HG02678 (cell line): ENCODE data around the gene CAPN1.
"Not testable (repeated sequence)": the region's sequence is repeated elsewhere in the genome, so short reads cannot be mapped to it uniquely, and the experiment has no call there.

Experiments used
- ATAC-seq: cut with Tn5 transposase; IDR thresholded peaks from one replicate; pipeline ENCODE4 v1.9.1; 2021; ENCODE audit warnings: mild to moderate bottlenecking, moderate library complexity; ENCODE audit not compliant: unreplicated experiment

The CAPN1 gene

DNA sequence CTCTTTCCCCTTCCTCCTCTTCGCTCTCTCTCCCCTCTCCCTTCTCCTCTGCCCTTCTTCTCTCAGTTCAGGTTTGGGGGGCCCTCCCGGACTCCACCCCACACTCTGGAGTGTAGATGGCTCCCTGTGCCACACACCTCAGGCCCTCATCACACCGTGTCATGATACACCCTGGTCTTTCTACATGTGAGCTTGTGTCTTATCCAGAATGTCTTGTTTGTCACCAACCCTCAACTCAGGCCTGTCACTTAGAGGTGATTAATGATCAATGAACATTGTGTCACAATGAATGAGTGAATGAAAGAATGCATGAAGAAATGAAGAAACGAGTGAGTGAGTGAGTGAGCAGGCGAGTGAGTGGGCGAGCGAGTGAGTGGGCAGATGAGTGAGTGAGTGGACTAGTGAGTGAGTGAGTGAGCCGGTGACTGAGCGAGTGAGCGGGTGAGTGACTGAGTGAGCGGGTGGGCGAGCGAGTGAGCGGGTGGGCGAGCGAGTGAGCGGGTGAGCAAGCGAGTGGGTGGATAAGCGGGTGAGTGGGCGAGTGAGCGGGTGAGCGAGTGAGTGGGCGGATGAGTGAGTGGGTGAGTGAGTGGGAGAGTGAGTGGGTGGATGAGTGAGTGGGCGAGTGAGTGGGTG, 33.8 kb downstream of the CAPN1 start:
- ATAC-seq: no peak

- no peak for ATAC-seq
These were observed 35.1 kb downstream of the CAPN1 start for GRCh38 chr11:65216830-65217229.

DNA sequence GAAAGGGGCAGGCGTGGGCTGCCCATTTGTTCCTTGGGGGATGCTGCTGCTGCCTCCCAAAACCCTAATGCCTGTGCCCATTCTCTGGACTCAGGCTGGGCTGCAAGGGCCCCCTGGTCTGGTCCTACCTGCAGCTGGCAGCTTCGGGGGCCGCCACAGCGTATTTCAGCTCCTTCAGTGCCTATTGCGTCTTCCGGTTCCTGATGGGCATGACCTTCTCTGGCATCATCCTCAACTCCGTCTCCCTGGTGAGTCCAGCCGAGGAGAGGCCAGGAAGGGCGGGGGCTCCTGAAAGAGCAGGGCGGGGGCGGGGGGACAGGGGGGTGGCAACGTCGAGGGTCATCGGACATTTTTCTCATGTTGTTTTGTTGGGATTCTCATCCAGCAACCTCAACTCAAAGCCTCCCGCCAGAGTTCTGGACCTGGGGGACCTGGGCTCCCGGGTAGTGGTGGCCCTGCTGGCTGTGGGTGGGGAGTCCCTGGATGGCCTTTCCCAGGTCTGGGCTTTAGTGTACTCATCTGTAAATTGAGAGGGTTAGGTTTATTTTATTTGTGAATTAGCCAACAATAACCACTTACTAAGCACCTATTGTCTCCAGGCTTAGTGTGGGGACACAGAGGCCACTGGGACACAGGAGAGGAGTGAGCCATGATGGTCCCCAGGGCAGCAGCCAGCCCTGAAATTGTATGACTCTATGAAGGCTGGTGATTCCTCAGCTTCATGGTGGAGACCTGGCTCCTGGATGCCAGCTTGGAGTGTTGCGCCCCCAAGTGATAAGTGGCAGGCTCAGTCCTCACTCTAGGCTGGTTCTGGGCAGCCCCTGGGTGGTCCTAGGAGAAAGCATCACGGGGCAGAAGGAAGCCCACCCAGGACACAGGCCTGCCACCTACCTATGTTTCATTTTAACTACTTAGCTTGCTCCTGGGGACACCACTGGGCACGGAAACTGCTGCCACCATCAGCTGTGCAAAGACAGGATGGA, 36.0 kb downstream of the CAPN1 start:
- no peak for ATAC-seq

DNA sequence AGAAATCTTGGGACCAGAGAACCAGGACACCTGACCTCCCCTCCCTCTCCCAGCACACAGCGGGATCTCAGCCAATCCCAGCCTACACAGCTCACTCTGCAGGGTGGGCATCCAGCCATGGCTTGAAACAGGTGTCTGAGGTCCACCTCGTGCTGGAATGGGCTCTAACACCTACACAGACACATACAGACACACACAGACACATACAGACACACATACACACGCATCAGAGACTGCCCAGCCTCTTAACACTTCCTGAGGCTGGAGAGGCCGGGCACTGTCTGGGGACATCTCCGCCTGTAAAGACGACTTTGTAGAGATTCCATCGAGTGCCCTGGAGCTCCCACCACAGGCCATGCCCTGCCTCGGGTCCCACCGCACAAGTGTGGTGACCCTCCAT, 36.7 kb downstream of the CAPN1 start:
- ATAC-seq: no peak

DNA sequence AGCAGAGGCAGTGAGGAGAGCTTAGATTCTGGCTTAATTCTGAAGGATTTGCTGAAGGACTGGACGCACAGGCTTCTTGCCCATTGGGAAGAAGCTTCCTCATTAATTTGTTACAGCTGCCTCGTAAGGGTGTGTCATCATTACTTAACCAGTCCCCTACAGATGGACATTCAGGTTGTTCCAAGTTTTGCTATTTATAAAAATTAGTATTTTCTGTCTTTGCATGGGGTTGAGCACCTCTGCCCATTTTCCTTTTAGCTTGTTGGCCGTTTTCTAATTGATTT, 38.1 kb downstream of the CAPN1 start:
- no peak for ATAC-seq

DNA sequence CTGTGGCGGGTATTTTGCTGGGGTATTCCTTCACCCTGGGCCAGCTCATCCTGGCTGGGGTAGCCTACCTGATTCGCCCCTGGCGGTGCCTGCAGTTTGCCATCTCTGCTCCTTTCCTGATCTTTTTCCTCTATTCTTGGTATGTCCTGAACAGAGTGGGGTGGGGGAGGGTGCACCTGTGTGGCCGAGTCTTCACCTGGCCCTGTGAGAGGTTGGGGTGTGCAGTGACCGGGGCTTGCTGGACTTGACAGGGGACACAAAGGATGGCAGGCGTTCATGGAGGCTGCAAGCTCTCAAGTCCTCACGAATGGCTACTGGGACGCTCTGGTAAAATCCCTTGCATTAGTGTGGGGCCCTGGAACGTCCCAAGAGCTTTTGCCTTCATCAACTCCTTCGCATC, 39.3 kb downstream of the CAPN1 start:
- no peak for ATAC-seq

DNA sequence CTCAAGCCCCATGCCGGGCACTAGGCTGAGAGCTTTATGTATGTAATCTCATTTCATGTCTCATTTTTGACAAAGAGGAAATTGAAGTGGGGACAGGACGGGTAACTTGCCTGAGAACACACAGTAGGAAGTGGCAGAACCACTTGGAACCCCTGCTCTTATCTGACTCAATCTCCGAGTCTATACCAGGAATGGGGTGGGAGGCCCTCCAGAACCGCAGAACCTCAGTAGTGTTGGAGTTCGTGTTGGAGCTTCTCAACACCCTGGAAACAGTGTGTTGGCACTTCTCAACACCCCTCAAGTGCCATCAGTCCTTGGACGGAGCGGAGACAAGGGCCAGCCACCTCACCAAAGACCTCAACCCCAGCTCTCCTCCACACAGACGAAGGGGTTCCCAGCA, 41.3 kb downstream of the CAPN1 start:
- ATAC-seq: no peak

- no peak for ATAC-seq
These were observed 43.2 kb downstream of the CAPN1 start for GRCh38 chr11:65224930-65225278.

DNA sequence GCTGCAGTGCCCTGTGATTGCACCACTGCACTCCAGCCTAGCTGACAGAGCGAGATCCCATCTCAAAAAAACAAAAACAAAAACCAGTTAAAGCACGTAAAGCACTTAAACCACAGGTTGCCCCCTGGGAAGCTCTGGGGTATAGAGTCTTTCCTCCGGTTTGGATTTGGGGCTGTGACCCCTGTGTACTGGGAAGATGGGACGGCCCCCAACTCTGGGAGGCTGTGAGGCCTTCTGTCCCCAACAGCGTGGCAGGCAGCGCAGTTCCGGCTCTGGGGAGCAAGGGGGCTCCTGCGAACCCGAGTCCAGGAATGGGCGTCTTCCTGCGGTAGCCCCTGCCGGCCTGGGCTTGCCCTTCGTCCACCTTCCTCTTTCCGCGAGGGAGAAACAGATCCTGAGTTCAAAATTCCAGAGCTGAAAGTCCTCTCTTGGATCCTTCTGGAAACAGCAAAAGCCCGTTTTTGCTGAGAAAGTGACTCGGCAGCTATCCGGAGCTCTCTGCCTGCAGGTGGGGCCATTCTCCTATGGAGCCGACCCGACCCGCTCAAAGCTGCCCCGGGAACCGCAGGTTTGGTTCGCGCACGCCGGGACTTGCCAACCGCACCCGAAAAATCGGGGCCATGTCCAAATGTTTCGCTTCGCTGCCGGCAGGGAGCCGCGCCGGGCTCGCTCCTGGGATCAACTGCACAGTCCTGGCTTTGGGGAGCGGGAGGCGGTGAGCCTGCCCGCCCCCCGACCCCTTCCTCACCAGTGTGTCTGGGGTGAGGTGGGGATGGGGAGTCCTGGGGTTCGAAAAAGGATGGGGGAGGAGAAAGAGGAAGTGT, 43.8 kb downstream of the CAPN1 start:
- ATAC-seq: no peak

GRCh38 chr11:65226103-65226442, 44.3 kb downstream of the CAPN1 start:
- ATAC-seq: no peak

DNA sequence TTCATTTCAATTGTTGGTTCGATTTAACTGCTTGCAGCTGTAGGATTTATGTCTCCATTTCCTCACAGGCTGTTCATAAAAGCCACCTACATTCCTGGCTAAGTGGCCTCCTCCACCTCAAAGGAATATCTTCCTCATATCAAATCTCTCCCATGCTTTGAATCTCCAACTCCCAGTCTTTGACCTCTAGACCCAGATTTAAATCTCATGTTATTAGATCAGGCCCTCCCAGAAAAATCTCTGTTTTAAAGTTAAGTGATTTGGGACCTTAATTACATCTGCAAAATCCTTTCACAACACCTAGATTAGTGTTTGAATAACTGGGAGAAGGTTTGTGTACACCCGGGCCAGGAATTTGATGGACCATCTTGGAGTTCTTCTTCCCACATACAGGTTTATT, 46.2 kb downstream of the CAPN1 start:
- ATAC-seq: no peak

DNA sequence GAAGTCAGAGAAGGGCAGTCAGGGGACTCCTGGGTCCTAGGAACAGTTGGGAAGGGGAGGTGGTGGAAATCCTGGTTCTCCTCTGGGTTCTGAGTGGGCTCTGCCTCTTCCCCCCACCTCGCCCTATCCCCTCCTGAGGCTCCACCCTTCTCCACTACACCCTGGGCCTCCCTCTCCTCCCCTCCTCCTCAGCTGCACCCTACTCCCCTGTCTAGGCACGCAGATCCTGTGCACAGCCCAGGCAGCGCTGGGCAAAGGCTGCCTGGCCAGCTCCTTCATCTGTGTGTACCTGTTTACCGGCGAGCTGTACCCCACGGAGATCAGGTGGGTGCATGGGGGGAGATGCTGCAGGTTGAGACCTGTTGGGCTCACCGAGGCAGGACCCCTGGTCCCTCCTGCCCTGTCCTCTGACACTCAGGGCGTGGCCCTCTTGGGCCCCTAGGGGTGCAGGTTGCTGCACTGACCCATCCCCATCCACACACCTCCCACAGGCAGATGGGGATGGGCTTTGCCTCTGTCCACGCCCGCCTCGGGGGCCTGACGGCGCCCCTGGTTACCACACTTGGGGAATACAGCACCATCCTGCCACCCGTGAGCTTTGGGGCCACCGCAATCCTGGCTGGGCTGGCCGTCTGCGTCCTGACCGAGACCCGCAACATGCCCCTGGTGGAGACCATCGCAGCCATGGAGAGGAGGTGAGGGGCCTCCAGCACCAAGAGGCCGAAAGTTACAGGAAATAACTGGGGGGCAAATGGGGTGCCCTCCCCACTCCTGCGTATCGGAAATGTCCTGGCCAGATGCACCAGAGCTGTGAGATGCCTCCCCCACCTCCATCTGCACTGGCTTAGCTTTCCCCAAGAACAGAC, 54.7 kb downstream of the CAPN1 start:
- ATAC-seq: no peak

DNA sequence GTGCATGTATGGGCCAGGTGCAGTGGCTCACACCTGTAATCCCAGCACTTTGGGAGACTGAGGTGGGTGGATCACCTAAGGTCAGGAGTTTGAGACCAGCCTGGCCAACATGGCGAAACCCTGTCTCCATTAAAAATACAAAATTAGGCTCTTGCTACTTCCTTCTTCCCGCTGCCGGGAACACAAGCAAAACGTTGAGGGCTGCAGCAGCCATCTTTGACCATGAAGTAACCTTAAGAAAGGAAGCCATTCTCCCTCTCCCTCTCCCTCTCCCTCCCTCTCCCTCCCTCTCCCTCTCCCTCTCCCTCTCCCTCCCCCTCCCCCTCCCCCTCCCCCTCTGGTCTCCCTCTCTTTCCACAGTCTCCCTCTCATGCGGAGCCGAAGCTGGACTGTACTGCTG, 56.6 kb downstream of the CAPN1 start:
- not testable (repeated sequence) for ATAC-seq

DNA sequence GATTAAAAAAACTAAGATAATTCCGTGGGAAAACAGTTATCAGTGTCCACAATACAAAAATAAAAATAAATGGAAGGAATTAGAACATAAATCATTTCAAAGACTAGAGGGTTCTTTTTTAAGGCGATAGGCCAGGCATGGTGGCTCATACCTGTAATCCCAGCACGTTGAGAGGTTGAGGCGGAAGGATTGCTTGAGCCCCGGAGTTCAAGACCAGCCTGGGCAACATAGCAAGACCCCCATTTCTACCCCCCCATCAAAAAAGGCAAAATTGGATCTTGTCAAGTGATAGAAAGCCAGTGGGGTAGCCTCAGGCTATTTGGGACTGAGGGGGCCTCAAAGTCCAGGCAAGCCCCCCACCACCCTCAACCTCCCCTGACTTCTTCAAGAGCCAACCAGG, 59.4 kb downstream of the CAPN1 start:
- ATAC-seq: no peak

DNA sequence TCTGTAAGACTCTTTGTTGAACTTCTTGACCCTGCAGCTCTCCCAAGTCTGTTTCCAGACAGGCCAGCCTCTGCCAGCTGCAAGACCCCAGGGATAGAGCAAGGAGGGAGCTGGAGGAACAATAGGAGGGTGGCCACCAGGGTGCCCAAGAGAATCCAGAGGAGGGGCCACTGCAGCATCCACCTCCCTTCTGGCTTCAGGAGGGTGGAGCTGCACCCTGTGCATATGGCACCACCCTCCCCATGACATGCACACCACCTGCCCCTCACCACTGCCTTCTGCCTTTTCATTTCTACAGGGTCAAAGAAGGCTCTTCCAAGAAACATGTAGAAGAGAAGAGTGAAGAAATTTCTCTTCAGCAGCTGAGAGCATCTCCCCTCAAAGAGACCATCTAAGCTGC, 60.0 kb downstream of the CAPN1 start:
- no peak for ATAC-seq

- ATAC-seq: no peak
These were observed 60.7 kb downstream of the CAPN1 start for GRCh38 chr11:65242389-65242788.

DNA sequence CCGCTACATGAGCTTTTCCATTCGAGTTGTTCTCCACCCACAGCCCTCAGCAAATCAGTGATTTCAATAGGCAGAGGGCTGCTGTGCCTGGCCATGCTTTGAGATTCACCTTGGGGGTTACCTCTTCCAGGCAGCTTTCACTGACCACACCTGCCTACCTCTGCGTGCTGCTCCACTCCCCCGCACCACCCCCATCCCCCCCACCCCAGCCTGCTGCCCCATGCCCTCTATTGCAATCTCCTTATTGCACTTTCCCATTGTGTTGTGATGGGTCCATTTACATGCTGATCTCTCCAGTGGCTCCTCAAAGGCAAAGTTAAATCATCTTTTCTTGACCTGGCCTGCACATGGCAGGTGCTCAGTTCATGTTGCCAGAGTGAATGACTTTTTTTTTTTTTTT, 62.1 kb downstream of the CAPN1 start:
- no peak for ATAC-seq

- not testable (repeated sequence) for ATAC-seq
These were observed 63.3 kb downstream of the CAPN1 start for GRCh38 chr11:65245046-65245445.

- ATAC-seq: no peak
These were observed 64.8 kb downstream of the CAPN1 start for GRCh38 chr11:65246506-65246905.

- not testable (repeated sequence) for ATAC-seq
These were observed 66.5 kb downstream of the CAPN1 start for GRCh38 chr11:65248184-65248710.

DNA sequence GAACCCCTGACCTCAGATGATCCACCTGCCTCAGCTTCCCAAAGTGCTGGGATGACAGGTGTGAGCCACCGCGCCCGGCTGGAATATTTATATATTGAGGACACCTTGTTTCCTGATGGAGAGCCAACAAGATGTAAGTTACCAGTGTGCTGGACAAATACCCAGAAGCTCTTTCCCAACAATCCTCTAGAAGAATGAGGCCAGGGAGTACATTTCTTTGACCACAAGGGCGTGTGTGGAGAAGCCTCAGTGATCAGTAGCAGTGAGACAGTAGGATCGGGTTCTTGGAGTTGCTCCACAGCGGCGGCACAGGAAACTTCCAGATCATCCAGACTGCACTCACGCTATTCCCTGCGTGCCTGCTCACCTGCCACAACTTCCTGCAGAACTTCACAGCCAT, 69.7 kb downstream of the CAPN1 start:
- no peak for ATAC-seq
